Suprapubic skin (tissue), 4 donors: ENCODE data around the gene RASSF8.

Experiments
- EP300 ChIP-seq: sonication (generic); formaldehyde crosslinking; IDR thresholded peaks from one replicate; pipeline ENCODE4 v1.6.1; 2017; ENCODE audit warnings: antibody characterized with exemption
- POLR2A ChIP-seq, 2 donors: fragments of 450-650 bp; IDR thresholded peaks; one replicate each; pipeline ENCODE4 v1.6.1; 2017; ENCODE audit warnings: antibody characterized with exemption in 2 of 2, mild to moderate bottlenecking in 2 of 2, moderate library complexity in 2 of 2
- POLR2AphosphoS5 ChIP-seq, 3 donors: sonication (generic); formaldehyde crosslinking; IDR thresholded peaks; one replicate each; pipeline ENCODE4 v1.6.1; 2017; ENCODE audit warnings: antibody characterized with exemption in 3 of 3
- TF ChIP-seq, protein P1 (sequence below), 2 donors: fragments of 200-600 bp in 1 of 2; fragments of 450-650 bp in 1 of 2; sonication (generic) in 1 of 2; IDR thresholded peaks; one replicate each; pipeline ENCODE4 v1.5.1; 2016 to 2019; ENCODE audit warnings: antibody characterized with exemption in 2 of 2, mild to moderate bottlenecking in 1 of 2, moderate library complexity in 1 of 2

DNA sequence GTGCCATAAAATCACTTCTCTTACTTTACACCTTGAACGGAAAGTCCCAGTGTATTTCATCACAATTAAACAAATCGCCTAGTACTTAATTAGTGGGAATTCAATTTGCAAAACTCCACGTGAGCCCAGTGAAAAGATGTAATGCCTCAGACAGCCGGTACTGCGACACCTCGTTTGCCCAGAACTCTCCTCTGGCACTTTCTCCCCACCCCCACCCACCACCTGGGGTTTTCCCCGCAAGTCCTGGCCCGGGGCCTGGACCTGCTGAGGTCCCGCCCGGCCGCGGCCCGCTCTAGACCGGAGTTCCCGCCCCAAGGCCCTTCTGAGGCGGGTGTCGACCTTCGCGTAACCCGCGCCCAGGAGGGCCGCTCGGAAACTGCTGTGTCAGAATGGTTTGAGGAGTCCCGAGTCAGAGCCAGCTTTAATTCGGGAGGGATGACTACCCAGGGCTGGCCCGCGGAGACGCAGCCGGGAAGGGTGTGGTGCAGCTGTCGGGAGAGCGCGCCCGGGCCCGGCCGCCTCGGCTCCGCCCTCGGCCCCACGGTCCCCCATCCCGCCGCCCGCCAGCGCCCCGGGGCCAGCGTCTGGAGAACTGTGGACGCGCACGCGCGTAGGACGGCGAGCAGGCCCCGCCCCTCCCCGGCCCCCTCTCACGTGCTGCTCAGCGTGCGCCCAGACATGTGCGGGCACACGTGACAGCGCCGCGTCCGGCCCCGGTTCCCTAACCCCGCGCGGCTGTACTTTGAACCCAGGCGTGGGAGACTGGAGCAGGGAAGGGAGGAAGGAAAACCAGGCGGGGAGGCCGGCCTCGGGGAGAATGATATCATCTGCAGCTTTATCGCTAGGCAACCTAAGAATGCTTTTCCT is 155.6 kb downstream of the RASSF8 start:
- TF ChIP-seq, protein P1, sequence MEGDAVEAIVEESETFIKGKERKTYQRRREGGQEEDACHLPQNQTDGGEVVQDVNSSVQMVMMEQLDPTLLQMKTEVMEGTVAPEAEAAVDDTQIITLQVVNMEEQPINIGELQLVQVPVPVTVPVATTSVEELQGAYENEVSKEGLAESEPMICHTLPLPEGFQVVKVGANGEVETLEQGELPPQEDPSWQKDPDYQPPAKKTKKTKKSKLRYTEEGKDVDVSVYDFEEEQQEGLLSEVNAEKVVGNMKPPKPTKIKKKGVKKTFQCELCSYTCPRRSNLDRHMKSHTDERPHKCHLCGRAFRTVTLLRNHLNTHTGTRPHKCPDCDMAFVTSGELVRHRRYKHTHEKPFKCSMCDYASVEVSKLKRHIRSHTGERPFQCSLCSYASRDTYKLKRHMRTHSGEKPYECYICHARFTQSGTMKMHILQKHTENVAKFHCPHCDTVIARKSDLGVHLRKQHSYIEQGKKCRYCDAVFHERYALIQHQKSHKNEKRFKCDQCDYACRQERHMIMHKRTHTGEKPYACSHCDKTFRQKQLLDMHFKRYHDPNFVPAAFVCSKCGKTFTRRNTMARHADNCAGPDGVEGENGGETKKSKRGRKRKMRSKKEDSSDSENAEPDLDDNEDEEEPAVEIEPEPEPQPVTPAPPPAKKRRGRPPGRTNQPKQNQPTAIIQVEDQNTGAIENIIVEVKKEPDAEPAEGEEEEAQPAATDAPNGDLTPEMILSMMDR (IDR thresholded peaks at IDR 0.05): peak in 1 of 2 donors; percentile 27
- TF ChIP-seq POLR2A (IDR thresholded peaks at IDR 0.05): peak in 1 of 2 donors; percentile 55
- TF ChIP-seq POLR2AphosphoS5 (IDR thresholded peaks at IDR 0.05): peak in 2 of 3 donors; percentile 65 to 72
- peak; percentile 2 for TF ChIP-seq EP300
